ENCODE results near the gene SPAG5. TPM values are rescaled to one million over a fixed set of nuclear protein-coding genes. Genes with fewer than 3 reads are reported as not detected.

SPAG5 gene, protein sequence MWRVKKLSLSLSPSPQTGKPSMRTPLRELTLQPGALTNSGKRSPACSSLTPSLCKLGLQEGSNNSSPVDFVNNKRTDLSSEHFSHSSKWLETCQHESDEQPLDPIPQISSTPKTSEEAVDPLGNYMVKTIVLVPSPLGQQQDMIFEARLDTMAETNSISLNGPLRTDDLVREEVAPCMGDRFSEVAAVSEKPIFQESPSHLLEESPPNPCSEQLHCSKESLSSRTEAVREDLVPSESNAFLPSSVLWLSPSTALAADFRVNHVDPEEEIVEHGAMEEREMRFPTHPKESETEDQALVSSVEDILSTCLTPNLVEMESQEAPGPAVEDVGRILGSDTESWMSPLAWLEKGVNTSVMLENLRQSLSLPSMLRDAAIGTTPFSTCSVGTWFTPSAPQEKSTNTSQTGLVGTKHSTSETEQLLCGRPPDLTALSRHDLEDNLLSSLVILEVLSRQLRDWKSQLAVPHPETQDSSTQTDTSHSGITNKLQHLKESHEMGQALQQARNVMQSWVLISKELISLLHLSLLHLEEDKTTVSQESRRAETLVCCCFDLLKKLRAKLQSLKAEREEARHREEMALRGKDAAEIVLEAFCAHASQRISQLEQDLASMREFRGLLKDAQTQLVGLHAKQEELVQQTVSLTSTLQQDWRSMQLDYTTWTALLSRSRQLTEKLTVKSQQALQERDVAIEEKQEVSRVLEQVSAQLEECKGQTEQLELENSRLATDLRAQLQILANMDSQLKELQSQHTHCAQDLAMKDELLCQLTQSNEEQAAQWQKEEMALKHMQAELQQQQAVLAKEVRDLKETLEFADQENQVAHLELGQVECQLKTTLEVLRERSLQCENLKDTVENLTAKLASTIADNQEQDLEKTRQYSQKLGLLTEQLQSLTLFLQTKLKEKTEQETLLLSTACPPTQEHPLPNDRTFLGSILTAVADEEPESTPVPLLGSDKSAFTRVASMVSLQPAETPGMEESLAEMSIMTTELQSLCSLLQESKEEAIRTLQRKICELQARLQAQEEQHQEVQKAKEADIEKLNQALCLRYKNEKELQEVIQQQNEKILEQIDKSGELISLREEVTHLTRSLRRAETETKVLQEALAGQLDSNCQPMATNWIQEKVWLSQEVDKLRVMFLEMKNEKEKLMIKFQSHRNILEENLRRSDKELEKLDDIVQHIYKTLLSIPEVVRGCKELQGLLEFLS
- total RNA-seq, result 1 to 10 TPM; 1.4 to 4.9 (median 2.6) TPM

DNA sequence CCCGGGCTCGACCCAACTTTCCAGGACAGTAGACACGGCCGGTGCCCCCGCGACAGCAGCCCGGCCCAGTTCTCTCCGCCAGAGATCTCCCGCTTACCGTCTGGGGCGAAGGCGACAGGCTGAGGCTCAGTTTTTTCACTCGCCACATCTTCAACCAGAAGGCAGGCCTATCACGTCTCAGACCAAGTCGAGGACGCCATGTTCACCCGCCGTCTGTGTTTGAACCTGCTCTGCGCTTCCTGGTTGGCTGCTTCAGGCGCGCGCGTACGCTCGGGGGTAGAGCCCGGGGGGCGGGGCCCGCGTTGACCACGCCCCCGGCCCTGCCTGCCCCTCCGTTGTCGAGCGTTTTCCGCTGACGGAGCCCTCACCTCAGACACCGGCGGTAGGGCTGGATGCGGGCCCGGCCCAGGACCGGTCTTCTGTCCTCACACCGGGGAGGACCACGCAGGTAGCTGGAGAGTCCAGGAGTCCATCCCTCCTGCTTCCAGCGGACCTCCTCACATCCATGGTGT is at the start of gene SPAG5:
TSS of gene SPAG5 (minus strand) at position 227 of the 512 bp plus-strand sequence. CDS start at position 148, 79 bp downstream.
- H3K27me3 ChIP-seq, result no peaks in the 10 kb centered on the region
- H3K9me3 ChIP-seq, result no peaks in the 10 kb centered on the region
- H3K27ac ChIP-seq, result peak within 1 kb of the TSS; percentile 80 to 99 (median 94)
- H3K36me3 ChIP-seq, result no peaks in the 10 kb centered on the region
- H3K4me1 ChIP-seq, result peaks cover 0 to 18% (median 5%) of the 10 kb centered on the region in 3 donors
- H3K4me3 ChIP-seq, result peak within 1 kb of the TSS; percentile 44 to 66
- WGBS, 2 donors (ENCODE audit: low coverage in 1 of 2), result 0% methylated on average over 1 of the region's 44 CpGs; no CpG with 5 or more reads in 1 of the 2 donors
- peak; percentile 97 for ATAC-seq
- TF ChIP-seq, protein P1, sequence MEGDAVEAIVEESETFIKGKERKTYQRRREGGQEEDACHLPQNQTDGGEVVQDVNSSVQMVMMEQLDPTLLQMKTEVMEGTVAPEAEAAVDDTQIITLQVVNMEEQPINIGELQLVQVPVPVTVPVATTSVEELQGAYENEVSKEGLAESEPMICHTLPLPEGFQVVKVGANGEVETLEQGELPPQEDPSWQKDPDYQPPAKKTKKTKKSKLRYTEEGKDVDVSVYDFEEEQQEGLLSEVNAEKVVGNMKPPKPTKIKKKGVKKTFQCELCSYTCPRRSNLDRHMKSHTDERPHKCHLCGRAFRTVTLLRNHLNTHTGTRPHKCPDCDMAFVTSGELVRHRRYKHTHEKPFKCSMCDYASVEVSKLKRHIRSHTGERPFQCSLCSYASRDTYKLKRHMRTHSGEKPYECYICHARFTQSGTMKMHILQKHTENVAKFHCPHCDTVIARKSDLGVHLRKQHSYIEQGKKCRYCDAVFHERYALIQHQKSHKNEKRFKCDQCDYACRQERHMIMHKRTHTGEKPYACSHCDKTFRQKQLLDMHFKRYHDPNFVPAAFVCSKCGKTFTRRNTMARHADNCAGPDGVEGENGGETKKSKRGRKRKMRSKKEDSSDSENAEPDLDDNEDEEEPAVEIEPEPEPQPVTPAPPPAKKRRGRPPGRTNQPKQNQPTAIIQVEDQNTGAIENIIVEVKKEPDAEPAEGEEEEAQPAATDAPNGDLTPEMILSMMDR (IDR thresholded peaks at IDR 0.05), result no peak
- TF ChIP-seq POLR2A (IDR thresholded peaks at IDR 0.05) (peak; percentile 88 to 91), POLR2AphosphoS5 (IDR thresholded peaks at IDR 0.05) (peak; percentile 97)

DNA sequence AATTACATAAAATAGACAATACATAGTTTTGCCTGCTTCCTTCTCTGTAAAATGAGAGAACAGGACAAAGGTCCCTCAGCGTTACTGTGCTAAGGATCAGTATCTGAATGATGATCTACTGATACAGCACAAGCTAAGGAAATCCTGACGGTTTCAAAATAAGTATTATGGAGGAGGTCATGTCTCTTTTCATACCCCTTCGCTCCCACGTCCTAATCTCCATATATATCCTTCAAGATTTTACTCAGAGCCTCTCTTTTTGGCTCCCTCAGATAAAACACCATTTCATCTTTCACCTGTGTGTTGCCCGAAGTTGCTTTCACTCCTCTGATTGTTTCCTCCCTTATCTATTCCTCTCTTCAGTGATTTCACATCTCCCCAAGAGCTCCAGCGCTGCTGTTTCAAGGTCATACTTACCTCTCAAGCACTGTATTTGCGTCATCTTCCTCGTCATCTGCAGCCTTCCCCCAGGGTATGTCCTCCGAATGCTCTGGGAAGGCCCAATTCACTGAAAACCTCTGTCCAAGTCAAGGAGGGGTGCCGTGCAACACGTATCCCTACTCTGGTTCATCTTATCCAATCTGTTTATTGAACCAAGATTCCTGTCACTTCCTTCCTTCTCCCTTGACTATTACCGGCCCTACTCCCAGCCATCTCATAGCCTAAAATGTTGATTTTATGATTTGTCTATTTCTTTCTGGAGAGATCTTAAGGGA is 47.4 kb upstream of the SPAG5 start:
- no peak for TF ChIP-seq EP300 (IDR thresholded peaks at IDR 0.05)
- no peak for TF ChIP-seq POLR2AphosphoS5 (IDR thresholded peaks at IDR 0.05)
- TF ChIP-seq, protein P1 (IDR thresholded peaks at IDR 0.05), result no peak
- TF ChIP-seq POLR2A (IDR thresholded peaks at IDR 0.05), result no peak
- Histone ChIP-seq H3K27me3 (no peaks in the 10 kb centered on the region), H3K9me3 (no peaks in the 10 kb centered on the region), H3K36me3 (peaks cover 0 to 55% of the 10 kb centered on the region in 2 donors), H3K27ac (peak overlapping the region; percentile 77 to 98 (median 92)), H3K4me3 (peak overlapping the region; percentile 14 to 82), H3K4me1 (peaks cover 6 to 42% (median 8%) of the 10 kb centered on the region in 3 donors)
- 50 to 60% methylated on average over 7 to 12 of the region's 12 CpGs for WGBS, 2 donors (ENCODE audit: low coverage in 1 of 2)
- no peak for ATAC-seq

DNA sequence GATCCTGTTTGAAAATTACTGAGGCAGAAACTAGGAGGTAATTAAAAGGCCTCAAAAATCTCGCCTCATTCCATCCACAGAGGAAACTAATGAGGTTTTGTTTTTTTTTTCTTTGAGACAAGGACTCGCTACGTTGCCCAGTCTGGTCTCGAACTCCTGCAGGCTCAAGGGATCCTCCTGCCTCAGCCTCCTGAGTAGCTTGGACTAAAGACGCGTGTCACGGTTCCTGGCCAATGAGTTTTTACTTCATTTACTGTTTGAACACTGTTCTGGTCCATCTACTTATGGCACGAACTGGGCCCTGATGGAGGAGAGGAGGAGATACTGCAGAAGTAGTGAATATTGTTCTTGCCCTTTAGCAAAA is 46.7 kb upstream of the SPAG5 start:
- H3K27ac ChIP-seq, result peak overlapping the region; percentile 71 to 98 (median 92)
- no peaks in the 10 kb centered on the region for H3K9me3 ChIP-seq
- peaks cover 0 to 55% of the 10 kb centered on the region in 2 donors for H3K36me3 ChIP-seq
- ATAC-seq, result no peak
- WGBS, 2 donors (ENCODE audit: low coverage in 1 of 2), result 18 to 24% methylated on average over 8 of the region's 8 CpGs
- peaks cover 6 to 42% (median 8%) of the 10 kb centered on the region in 3 donors for H3K4me1 ChIP-seq
- TF ChIP-seq, protein P1 (IDR thresholded peaks at IDR 0.05), result no peak
- TF ChIP-seq EP300 (IDR thresholded peaks at IDR 0.05), result no peak
- TF ChIP-seq POLR2AphosphoS5 (IDR thresholded peaks at IDR 0.05), result no peak
- no peak for TF ChIP-seq POLR2A (IDR thresholded peaks at IDR 0.05)
- H3K4me3 ChIP-seq, result peak overlapping the region; percentile 78 to 82
- no peaks in the 10 kb centered on the region for H3K27me3 ChIP-seq

All from gastroesophageal sphincter (tissue), 4 donors.